Measurements from ENCODE around the gene CBX4. TPM values are rescaled to one million over a fixed set of nuclear protein-coding genes. Genes with fewer than 3 reads are reported as not detected.

CBX4 gene
- total and polyA plus RNA-seq, 4 donors: 2.5 to 13.4 (median 9.4) TPM

- WGBS, 2 donors: 11 to 20% methylated on average over 21 to 38 of the region's 38 CpGs
- Histone ChIP-seq H3K9me3 (ENCODE audit: control insufficient read depth, low read length) (no peaks in the 10 kb centered on the region), H3K27me3 (ENCODE audit: control insufficient read depth in 1 of 2, insufficient read depth in 2 of 2, low read length in 1 of 2) (no peaks in the 10 kb centered on the region), H3K4me1 (ENCODE audit: control insufficient read depth in 1 of 2, insufficient read depth in 2 of 2, low read length in 2 of 2) (no peaks in the 10 kb centered on the region), H3K4me3 (ENCODE audit: low read length in 2 of 2) (no peak overlapping the region), H3K36me3 (ENCODE audit: control insufficient read depth in 1 of 2, insufficient read depth in 2 of 2, low read length in 1 of 2) (no peaks in the 10 kb centered on the region), H3K27ac (ENCODE audit: low read depth in 1 of 2, low read length in 2 of 2) (no peak overlapping the region)
- ATAC-seq (ENCODE audit: low FRiP score): peak; percentile 77
- DNase-seq: peak; percentile 69 to 85
- intact Hi-C loops (cut with DNase I): loop anchor here (5.0 kb wide), 2 partner anchors 38 to 147 kb away; no protein-coding TSS in a partner anchor
Observed at GRCh38 chr17:79844869-79845600, 5.8 kb upstream of the CBX4 start.

- 1 to 2% methylated on average over 60 to 89 of the region's 89 CpGs for WGBS, 2 donors
- Histone ChIP-seq H3K4me1 (ENCODE audit: control insufficient read depth in 1 of 2, insufficient read depth in 2 of 2, low read length in 2 of 2) (no peaks in the 10 kb centered on the region), H3K9me3 (ENCODE audit: control insufficient read depth, low read length) (no peaks in the 10 kb centered on the region), H3K36me3 (ENCODE audit: control insufficient read depth in 1 of 2, insufficient read depth in 2 of 2, low read length in 1 of 2) (no peaks in the 10 kb centered on the region), H3K27me3 (ENCODE audit: control insufficient read depth in 1 of 2, insufficient read depth in 2 of 2, low read length in 1 of 2) (no peaks in the 10 kb centered on the region), H3K4me3 (ENCODE audit: low read length in 2 of 2) (peak overlapping the region; percentile 30 to 46), H3K27ac (ENCODE audit: low read depth in 1 of 2, low read length in 2 of 2) (no peak overlapping the region)
- intact Hi-C loops (cut with DNase I): loop anchor here (5.0 kb wide), 2 partner anchors 37 to 148 kb away; no protein-coding TSS in a partner anchor
- DNase-seq: peak; percentile 83 to 86
- peak; percentile 79 for ATAC-seq (ENCODE audit: low FRiP score)
Observed at GRCh38 chr17:79843816-79844800, 4.9 kb upstream of the CBX4 start.

GRCh38 chr17:79843474-79843815 is 4.2 kb upstream of the CBX4 start:
- no peak for ATAC-seq (ENCODE audit: low FRiP score)
- Histone ChIP-seq H3K36me3 (ENCODE audit: control insufficient read depth in 1 of 2, insufficient read depth in 2 of 2, low read length in 1 of 2) (no peaks in the 10 kb centered on the region), H3K27ac (ENCODE audit: low read depth in 1 of 2, low read length in 2 of 2) (no peak overlapping the region), H3K9me3 (ENCODE audit: control insufficient read depth, low read length) (no peaks in the 10 kb centered on the region), H3K4me1 (ENCODE audit: control insufficient read depth in 1 of 2, insufficient read depth in 2 of 2, low read length in 2 of 2) (no peaks in the 10 kb centered on the region), H3K27me3 (ENCODE audit: control insufficient read depth in 1 of 2, insufficient read depth in 2 of 2, low read length in 1 of 2) (no peaks in the 10 kb centered on the region), H3K4me3 (ENCODE audit: low read length in 2 of 2) (peak overlapping the region; percentile 30 to 46)
- 1% methylated on average over 30 to 39 of the region's 39 CpGs for WGBS, 2 donors
- DNase-seq: peak; percentile 51 to 81
- intact Hi-C loops (cut with DNase I): loop anchor here (5.0 kb wide), 2 partner anchors 36 to 149 kb away; no protein-coding TSS in a partner anchor

- H3K4me1 ChIP-seq (ENCODE audit: control insufficient read depth in 1 of 2, insufficient read depth in 2 of 2, low read length in 2 of 2): no peaks in the 10 kb centered on the region
- no peak for DNase-seq
- intact Hi-C loops (cut with DNase I): loop anchor here (5.0 kb wide), 2 partner anchors 36 to 149 kb away; no protein-coding TSS in a partner anchor
- H3K27me3 ChIP-seq (ENCODE audit: control insufficient read depth in 1 of 2, insufficient read depth in 2 of 2, low read length in 1 of 2): no peaks in the 10 kb centered on the region
- WGBS, 2 donors: 2 to 3% methylated on average over 65 to 66 of the region's 66 CpGs
- no peak overlapping the region for H3K27ac ChIP-seq (ENCODE audit: low read depth in 1 of 2, low read length in 2 of 2)
- H3K9me3 ChIP-seq (ENCODE audit: control insufficient read depth, low read length): no peaks in the 10 kb centered on the region
- no peak overlapping the region for H3K4me3 ChIP-seq (ENCODE audit: low read length in 2 of 2)
- no peak for ATAC-seq (ENCODE audit: low FRiP score)
- no peaks in the 10 kb centered on the region for H3K36me3 ChIP-seq (ENCODE audit: control insufficient read depth in 1 of 2, insufficient read depth in 2 of 2, low read length in 1 of 2)
Observed at GRCh38 chr17:79842656-79843473, 3.6 kb upstream of the CBX4 start.

GRCh38 chr17:79842136-79842655 is 3.0 kb upstream of the CBX4 start:
- no peak overlapping the region for H3K27ac ChIP-seq (ENCODE audit: low read depth in 1 of 2, low read length in 2 of 2)
- no peak for ATAC-seq (ENCODE audit: low FRiP score)
- no peak for DNase-seq

GRCh38 chr17:79841369-79842135 is 2.3 kb upstream of the CBX4 start:
- DNase-seq: no peak
- Histone ChIP-seq H3K9me3 (ENCODE audit: control insufficient read depth, low read length) (no peaks in the 10 kb centered on the region), H3K36me3 (ENCODE audit: control insufficient read depth in 1 of 2, insufficient read depth in 2 of 2, low read length in 1 of 2) (no peaks in the 10 kb centered on the region), H3K27ac (ENCODE audit: low read depth in 1 of 2, low read length in 2 of 2) (no peak overlapping the region), H3K4me1 (ENCODE audit: control insufficient read depth in 1 of 2, insufficient read depth in 2 of 2, low read length in 2 of 2) (no peaks in the 10 kb centered on the region), H3K4me3 (ENCODE audit: low read length in 2 of 2) (no peak overlapping the region), H3K27me3 (ENCODE audit: control insufficient read depth in 1 of 2, insufficient read depth in 2 of 2, low read length in 1 of 2) (no peaks in the 10 kb centered on the region)
- intact Hi-C loops (cut with DNase I): loop anchor here (5.0 kb wide), 2 partner anchors 34 to 151 kb away; no protein-coding TSS in a partner anchor
- WGBS, 2 donors: 3% methylated on average over 54 to 55 of the region's 55 CpGs
- ATAC-seq (ENCODE audit: low FRiP score): no peak

More at GRCh38 chr17:79842136-79842655, 3.0 kb upstream of the CBX4 start:
- no peaks in the 10 kb centered on the region for H3K27me3 ChIP-seq (ENCODE audit: control insufficient read depth in 1 of 2, insufficient read depth in 2 of 2, low read length in 1 of 2)
- no peaks in the 10 kb centered on the region for H3K4me1 ChIP-seq (ENCODE audit: control insufficient read depth in 1 of 2, insufficient read depth in 2 of 2, low read length in 2 of 2)
- 6 to 8% methylated on average over 17 to 20 of the region's 20 CpGs for WGBS, 2 donors
- H3K36me3 ChIP-seq (ENCODE audit: control insufficient read depth in 1 of 2, insufficient read depth in 2 of 2, low read length in 1 of 2): no peaks in the 10 kb centered on the region
- no peaks in the 10 kb centered on the region for H3K9me3 ChIP-seq (ENCODE audit: control insufficient read depth, low read length)
- no peak overlapping the region for H3K4me3 ChIP-seq (ENCODE audit: low read length in 2 of 2)
- intact Hi-C loops (cut with DNase I): loop anchor here (5.0 kb wide), 2 partner anchors 35 to 150 kb away; no protein-coding TSS in a partner anchor

- Histone ChIP-seq H3K27me3 (ENCODE audit: control insufficient read depth in 1 of 2, insufficient read depth in 2 of 2, low read length in 1 of 2) (no peaks in the 10 kb centered on the region), H3K9me3 (ENCODE audit: control insufficient read depth, low read length) (no peaks in the 10 kb centered on the region), H3K4me1 (ENCODE audit: control insufficient read depth in 1 of 2, insufficient read depth in 2 of 2, low read length in 2 of 2) (no peaks in the 10 kb centered on the region), H3K27ac (ENCODE audit: low read depth in 1 of 2, low read length in 2 of 2) (no peak overlapping the region), H3K4me3 (ENCODE audit: low read length in 2 of 2) (no peak overlapping the region), H3K36me3 (ENCODE audit: control insufficient read depth in 1 of 2, insufficient read depth in 2 of 2, low read length in 1 of 2) (no peaks in the 10 kb centered on the region)
- DNase-seq: no peak
- intact Hi-C loops (cut with DNase I): loop anchor here (5.0 kb wide), 2 partner anchors 34 to 151 kb away; no protein-coding TSS in a partner anchor
- WGBS, 2 donors: 3 to 4% methylated on average over 19 of the region's 19 CpGs
- no peak for ATAC-seq (ENCODE audit: low FRiP score)
Observed at GRCh38 chr17:79840989-79841286, 1.7 kb upstream of the CBX4 start.
